Measurements from ENCODE around the gene BCL11A.

- no peak for TF ChIP-seq CTCF (IDR thresholded peaks at IDR 0.05)
- no peak for TF ChIP-seq POLR2A (IDR thresholded peaks at IDR 0.05)
These were observed 19.8 kb upstream of the BCL11A start for GRCh38 chr2:60573251-60573650.
